T-helper 17 cell (primary cell): ENCODE results near the gene ABCC6. TPM values are rescaled to one million over a fixed set of nuclear protein-coding genes. Genes with fewer than 3 reads are reported as not detected.
"Not testable (repeated sequence)": the region's sequence is repeated elsewhere in the genome, so short reads cannot be mapped to it uniquely, and the experiment has no call there.

Experiments
- ATAC-seq: fragments of 150-1000 bp; cut with Tn5 transposase; 2 replicates; pipeline ENCODE4 v1.10.0; 2021; ENCODE audit warnings: mild to moderate bottlenecking, moderate library complexity
- DNase-seq, 3 donors: peaks; one replicate each; pipeline versions ENCODE4 v3.0.0 to v3.0.0-alpha.2; 2020 to 2021
- H3K9me3 ChIP-seq: one replicate; pipeline ENCODE4 v1.7.0; 2013; ENCODE audit warnings: low read length, mild to moderate bottlenecking; ENCODE audit not compliant: control insufficient read depth, poor library complexity, severe bottlenecking
- H3K27ac Mint-ChIP-seq: one replicate; pipeline ENCODE4 v1.8.0; 2022; ENCODE audit warnings: mild to moderate bottlenecking, moderate library complexity, mixed read lengths
- H3K27me3 Mint-ChIP-seq: one replicate; pipeline ENCODE4 v1.8.0; 2022; ENCODE audit warnings: mixed read lengths
- H3K36me3 Mint-ChIP-seq: one replicate; pipeline ENCODE4 v1.8.0; 2022; ENCODE audit warnings: low read depth, mixed read lengths
- H3K4me1 Mint-ChIP-seq: one replicate; pipeline ENCODE4 v1.8.0; 2022; ENCODE audit warnings: mild to moderate bottlenecking, mixed read lengths
- H3K4me3 Mint-ChIP-seq: one replicate; pipeline ENCODE4 v1.8.0; 2022; ENCODE audit warnings: mild to moderate bottlenecking, moderate library complexity, mixed read lengths
- total RNA-seq, 4 donors: library from RNA in 2 of 4; stranded (reverse) in 2 of 4; gene quantifications; one replicate each; pipeline ENCODE4 v1.2.3 and lab custom pipeline; 2022 to 2026

ABCC6 gene
- total RNA-seq, 2 donors from 2014 or later: not detected

- DNase-seq (no peak), ATAC-seq (no peak)
- Mint-ChIP-seq H3K36me3 (peaks cover 16% of the 10 kb centered on the region), H3K4me1 (peaks cover 7% of the 10 kb centered on the region), H3K27me3 (no peaks in the 10 kb centered on the region), H3K27ac (no peak overlapping the region), H3K4me3 (no peak overlapping the region)
- H3K9me3 ChIP-seq: peaks cover 3% of the 10 kb centered on the region
Measured at GRCh38 chr16:16118337-16118736, 105.0 kb downstream of the ABCC6 start.

- no peaks in the 10 kb centered on the region for H3K27me3 Mint-ChIP-seq
- H3K27ac Mint-ChIP-seq: peak overlapping the region; percentile 43
- ATAC-seq (no peak), DNase-seq (no peak)
- H3K4me3 Mint-ChIP-seq: no peak overlapping the region
- peaks cover 7% of the 10 kb centered on the region for H3K4me1 Mint-ChIP-seq
- peaks cover 3% of the 10 kb centered on the region for H3K9me3 ChIP-seq
- H3K36me3 Mint-ChIP-seq: peaks cover 14% of the 10 kb centered on the region
Measured at GRCh38 chr16:16116841-16117240, 106.5 kb downstream of the ABCC6 start.

- no peaks in the 10 kb centered on the region for H3K27me3 Mint-ChIP-seq
- H3K27ac Mint-ChIP-seq: no peak overlapping the region
- no peak for ATAC-seq
Measured at GRCh38 chr16:16113076-16113475, 110.2 kb downstream of the ABCC6 start.

GRCh38 chr16:16112450-16113053 is 110.7 kb downstream of the ABCC6 start:
- DNase-seq (no peak), ATAC-seq (no peak)
- no peaks in the 10 kb centered on the region for H3K9me3 ChIP-seq
- Mint-ChIP-seq H3K27ac (no peak overlapping the region), H3K36me3 (peaks cover 16% of the 10 kb centered on the region), H3K27me3 (no peaks in the 10 kb centered on the region), H3K4me3 (no peak overlapping the region), H3K4me1 (no peaks in the 10 kb centered on the region)

More at GRCh38 chr16:16113076-16113475, 110.2 kb downstream of the ABCC6 start:
- no peak for DNase-seq
- Mint-ChIP-seq H3K4me1 (no peaks in the 10 kb centered on the region), H3K36me3 (peaks cover 16% of the 10 kb centered on the region), H3K4me3 (no peak overlapping the region)
- H3K9me3 ChIP-seq: peaks cover 3% of the 10 kb centered on the region

- no peaks in the 10 kb centered on the region for H3K27me3 Mint-ChIP-seq
- DNase-seq (no peak), ATAC-seq (no peak)
- H3K36me3 Mint-ChIP-seq: peaks cover 11% of the 10 kb centered on the region
- peak overlapping the region; percentile 54 for H3K27ac Mint-ChIP-seq
- no peaks in the 10 kb centered on the region for H3K9me3 ChIP-seq
- H3K4me1 Mint-ChIP-seq: no peaks in the 10 kb centered on the region
- H3K4me3 Mint-ChIP-seq: no peak overlapping the region
Measured at GRCh38 chr16:16111639-16112038, 111.7 kb downstream of the ABCC6 start.

GRCh38 chr16:16110111-16110490 is 113.2 kb downstream of the ABCC6 start:
- H3K9me3 ChIP-seq: no peaks in the 10 kb centered on the region
- no peak overlapping the region for H3K27ac Mint-ChIP-seq
- ATAC-seq (no peak), DNase-seq (no peak)
- no peaks in the 10 kb centered on the region for H3K4me1 Mint-ChIP-seq
- no peak overlapping the region for H3K4me3 Mint-ChIP-seq
- no peaks in the 10 kb centered on the region for H3K27me3 Mint-ChIP-seq
- peaks cover 11% of the 10 kb centered on the region for H3K36me3 Mint-ChIP-seq

- H3K9me3 ChIP-seq: no peaks in the 10 kb centered on the region
- no peak overlapping the region for H3K27ac Mint-ChIP-seq
- H3K27me3 Mint-ChIP-seq: no peaks in the 10 kb centered on the region
- DNase-seq (no peak), ATAC-seq (no peak)
- H3K4me1 Mint-ChIP-seq: no peaks in the 10 kb centered on the region
- peaks cover 8% of the 10 kb centered on the region for H3K36me3 Mint-ChIP-seq
- no peak overlapping the region for H3K4me3 Mint-ChIP-seq
Measured at GRCh38 chr16:16109453-16110110, 113.7 kb downstream of the ABCC6 start.

DNA sequence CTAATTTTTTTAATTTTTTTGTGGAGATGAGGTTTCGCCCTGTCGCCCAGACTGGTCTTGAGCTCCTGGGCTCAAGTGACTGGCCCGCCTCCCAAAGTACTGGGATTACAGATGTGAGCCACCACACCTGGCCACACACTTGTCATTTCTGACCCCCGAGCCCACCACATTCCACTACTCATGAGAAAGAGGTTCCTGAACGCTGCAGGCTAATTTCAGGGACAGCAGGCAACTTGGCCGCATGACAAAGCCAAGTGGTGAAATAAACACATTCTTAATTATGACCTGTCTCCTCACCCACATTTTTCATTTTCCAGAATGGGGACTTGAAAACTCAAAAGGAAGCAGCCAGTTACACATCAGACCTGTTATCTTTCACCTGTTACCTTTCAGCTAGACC is 114.5 kb downstream of the ABCC6 start:
- ATAC-seq: no peak
- H3K36me3 Mint-ChIP-seq: peaks cover 10% of the 10 kb centered on the region
- H3K27me3 Mint-ChIP-seq: no peaks in the 10 kb centered on the region
- DNase-seq: no peak
- H3K27ac Mint-ChIP-seq: no peak overlapping the region
- H3K9me3 ChIP-seq: no peaks in the 10 kb centered on the region
- no peak overlapping the region for H3K4me3 Mint-ChIP-seq
- H3K4me1 Mint-ChIP-seq: no peaks in the 10 kb centered on the region

DNA sequence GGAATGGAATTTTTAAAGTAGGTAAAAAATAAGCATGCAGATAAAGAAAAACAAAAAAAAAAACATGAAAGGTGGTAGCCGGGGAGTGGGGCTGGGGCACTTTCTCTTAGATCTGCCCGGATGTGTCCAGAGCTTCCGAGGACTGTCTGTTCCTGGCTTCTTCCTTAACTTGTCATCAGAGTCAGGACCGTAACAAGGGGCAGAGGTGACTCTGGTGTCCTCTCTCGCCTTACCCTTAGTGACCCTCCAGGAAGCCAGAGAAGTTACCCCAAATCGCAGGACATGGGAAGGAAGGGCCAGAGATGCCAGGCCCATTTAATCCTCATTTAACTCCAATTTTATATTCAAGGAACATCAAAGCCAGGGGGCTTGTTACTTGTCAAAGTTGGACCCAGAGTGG is 115.5 kb downstream of the ABCC6 start:
- Mint-ChIP-seq H3K4me1 (no peaks in the 10 kb centered on the region), H3K27me3 (no peaks in the 10 kb centered on the region), H3K36me3 (peaks cover 12% of the 10 kb centered on the region), H3K4me3 (no peak overlapping the region), H3K27ac (no peak overlapping the region)
- ATAC-seq (no peak), DNase-seq (no peak)
- H3K9me3 ChIP-seq: no peaks in the 10 kb centered on the region

GRCh38 chr16:16106466-16106865 is 116.8 kb downstream of the ABCC6 start:
- DNase-seq (no peak), ATAC-seq (no peak)
- Mint-ChIP-seq H3K36me3 (peaks cover 12% of the 10 kb centered on the region), H3K27ac (no peak overlapping the region), H3K4me3 (no peak overlapping the region), H3K27me3 (no peaks in the 10 kb centered on the region), H3K4me1 (no peaks in the 10 kb centered on the region)
- no peaks in the 10 kb centered on the region for H3K9me3 ChIP-seq

DNA sequence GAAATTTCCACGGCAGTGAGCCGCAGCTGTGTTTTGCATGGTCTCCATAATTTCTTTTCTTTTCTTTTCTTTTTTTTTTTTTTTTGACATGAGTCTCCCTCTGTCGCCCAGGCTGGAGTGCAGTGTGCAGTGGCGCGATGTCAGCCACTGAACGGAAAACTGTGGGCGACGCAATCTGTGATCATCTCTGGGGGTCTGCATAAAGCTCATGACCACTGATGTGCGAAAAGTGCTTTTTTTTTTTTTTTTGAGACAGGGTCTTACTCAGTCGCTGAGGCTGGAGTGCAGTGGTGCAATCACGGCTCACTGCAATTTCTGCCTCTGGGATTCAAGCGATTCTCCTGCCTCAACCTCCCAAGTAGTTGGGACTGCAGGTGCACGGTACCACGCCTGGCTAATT is 117.6 kb downstream of the ABCC6 start:
- H3K4me1 Mint-ChIP-seq: no peaks in the 10 kb centered on the region
- H3K9me3 ChIP-seq: no peaks in the 10 kb centered on the region
- peaks cover 12% of the 10 kb centered on the region for H3K36me3 Mint-ChIP-seq
- DNase-seq: no peak
- no peak overlapping the region for H3K4me3 Mint-ChIP-seq
- H3K27me3 Mint-ChIP-seq: no peaks in the 10 kb centered on the region
- no peak overlapping the region for H3K27ac Mint-ChIP-seq
- ATAC-seq: no peak

GRCh38 chr16:16104804-16105141 is 118.5 kb downstream of the ABCC6 start:
- not testable (repeated sequence) for H3K27ac Mint-ChIP-seq, H3K4me3 Mint-ChIP-seq, ATAC-seq, H3K4me1 Mint-ChIP-seq, H3K27me3 Mint-ChIP-seq, DNase-seq, H3K36me3 Mint-ChIP-seq, H3K9me3 ChIP-seq

DNA sequence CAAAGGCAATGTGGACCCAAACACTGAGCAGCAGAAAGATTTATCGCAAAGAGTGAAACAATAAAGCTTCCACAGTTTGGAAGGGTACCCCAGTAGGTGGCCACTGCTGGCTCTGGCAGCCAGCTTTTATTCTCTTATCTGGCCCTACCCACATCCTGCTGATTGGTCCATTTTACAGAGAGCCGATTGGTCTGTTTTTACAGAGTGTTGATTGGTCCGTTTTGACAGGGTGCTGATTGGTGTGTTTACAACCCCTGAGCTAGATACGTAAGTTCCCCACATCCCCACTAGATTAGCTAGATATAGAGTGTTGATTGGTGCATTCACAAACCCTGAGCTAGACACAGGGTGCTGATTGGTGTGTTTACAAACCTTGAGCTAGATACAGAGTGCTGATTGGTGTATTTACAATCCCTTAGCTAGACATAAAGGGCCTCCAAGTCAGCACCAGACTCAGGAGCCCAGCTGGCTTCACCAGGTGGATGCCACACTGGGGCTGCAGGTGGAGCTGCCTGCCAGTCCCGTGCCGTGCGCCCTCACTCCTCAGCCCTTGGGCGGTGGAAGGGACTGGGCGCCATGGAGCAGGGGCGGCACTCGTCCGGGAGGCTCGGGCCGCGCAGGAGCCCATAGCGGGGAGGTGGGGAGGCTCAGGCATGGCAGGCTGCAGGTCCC is 119.0 kb downstream of the ABCC6 start:
- not testable (repeated sequence) for H3K4me1 Mint-ChIP-seq, H3K9me3 ChIP-seq, H3K4me3 Mint-ChIP-seq, DNase-seq, H3K27me3 Mint-ChIP-seq, H3K36me3 Mint-ChIP-seq, ATAC-seq
- peak overlapping the region; percentile 53 for H3K27ac Mint-ChIP-seq

DNA sequence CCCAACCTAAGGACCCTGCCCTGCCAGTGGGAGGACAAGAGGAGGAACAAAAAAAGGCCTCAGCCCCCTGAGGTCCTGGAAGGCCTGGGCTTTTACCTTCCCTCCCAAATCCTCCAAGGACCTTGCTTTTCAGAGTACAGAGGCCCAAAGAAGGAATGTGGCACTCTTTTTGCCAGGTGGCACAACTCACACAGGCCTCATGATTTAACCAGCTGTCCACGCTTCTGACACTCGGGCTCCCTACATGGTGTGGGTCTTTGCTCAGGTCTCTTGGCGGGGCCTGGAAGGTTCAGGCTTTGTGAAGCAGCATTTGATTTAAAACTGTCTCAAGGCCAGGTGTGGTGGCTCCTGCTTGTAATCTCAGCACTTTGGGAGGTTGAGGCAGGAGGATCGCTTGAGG is 120.6 kb downstream of the ABCC6 start:
- no peak for ATAC-seq
- Mint-ChIP-seq H3K4me1 (peaks cover 6% of the 10 kb centered on the region), H3K36me3 (peaks cover 12% of the 10 kb centered on the region), H3K27me3 (no peaks in the 10 kb centered on the region), H3K4me3 (no peak overlapping the region), H3K27ac (no peak overlapping the region)
- H3K9me3 ChIP-seq: no peaks in the 10 kb centered on the region
- DNase-seq: no peak
